ENCODE data around the gene TPSD1.

DNA sequence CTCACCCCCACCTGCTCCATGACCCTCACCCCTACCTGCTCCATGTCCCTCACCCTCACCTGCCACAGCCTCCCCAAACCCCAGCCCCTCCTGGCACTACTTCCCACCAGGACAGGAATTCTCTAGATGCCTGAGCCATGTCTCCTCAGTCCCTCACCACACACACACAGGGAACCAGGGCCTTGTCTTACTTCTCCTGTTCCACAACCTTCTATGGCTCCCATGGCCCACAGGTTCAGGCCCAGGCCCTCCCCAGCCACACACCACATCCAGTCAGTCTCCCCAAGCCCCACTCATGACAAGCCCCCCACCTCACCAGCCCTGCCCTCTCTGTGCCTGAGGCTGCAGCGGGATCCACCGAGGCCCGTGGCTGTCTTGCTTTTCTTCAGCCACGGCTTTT lies 50.5 kb downstream of the TPSD1 start:
- TF ChIP-seq, protein P1, sequence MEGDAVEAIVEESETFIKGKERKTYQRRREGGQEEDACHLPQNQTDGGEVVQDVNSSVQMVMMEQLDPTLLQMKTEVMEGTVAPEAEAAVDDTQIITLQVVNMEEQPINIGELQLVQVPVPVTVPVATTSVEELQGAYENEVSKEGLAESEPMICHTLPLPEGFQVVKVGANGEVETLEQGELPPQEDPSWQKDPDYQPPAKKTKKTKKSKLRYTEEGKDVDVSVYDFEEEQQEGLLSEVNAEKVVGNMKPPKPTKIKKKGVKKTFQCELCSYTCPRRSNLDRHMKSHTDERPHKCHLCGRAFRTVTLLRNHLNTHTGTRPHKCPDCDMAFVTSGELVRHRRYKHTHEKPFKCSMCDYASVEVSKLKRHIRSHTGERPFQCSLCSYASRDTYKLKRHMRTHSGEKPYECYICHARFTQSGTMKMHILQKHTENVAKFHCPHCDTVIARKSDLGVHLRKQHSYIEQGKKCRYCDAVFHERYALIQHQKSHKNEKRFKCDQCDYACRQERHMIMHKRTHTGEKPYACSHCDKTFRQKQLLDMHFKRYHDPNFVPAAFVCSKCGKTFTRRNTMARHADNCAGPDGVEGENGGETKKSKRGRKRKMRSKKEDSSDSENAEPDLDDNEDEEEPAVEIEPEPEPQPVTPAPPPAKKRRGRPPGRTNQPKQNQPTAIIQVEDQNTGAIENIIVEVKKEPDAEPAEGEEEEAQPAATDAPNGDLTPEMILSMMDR (IDR thresholded peaks at IDR 0.05), result no peak
- no peak for TF ChIP-seq ZFX (IDR thresholded peaks at IDR 0.05; ENCODE audit: borderline replicate concordance)

Measured in 22Rv1 (cell line).